ENCODE measurements around the gene NAMPT. TPM values are rescaled to one million over a fixed set of nuclear protein-coding genes. Genes with fewer than 3 reads are reported as not detected.

Gene NAMPT
- total RNA-seq, 2 experiments from 2014 or later: 58.7 to 70.8 TPM

DNA sequence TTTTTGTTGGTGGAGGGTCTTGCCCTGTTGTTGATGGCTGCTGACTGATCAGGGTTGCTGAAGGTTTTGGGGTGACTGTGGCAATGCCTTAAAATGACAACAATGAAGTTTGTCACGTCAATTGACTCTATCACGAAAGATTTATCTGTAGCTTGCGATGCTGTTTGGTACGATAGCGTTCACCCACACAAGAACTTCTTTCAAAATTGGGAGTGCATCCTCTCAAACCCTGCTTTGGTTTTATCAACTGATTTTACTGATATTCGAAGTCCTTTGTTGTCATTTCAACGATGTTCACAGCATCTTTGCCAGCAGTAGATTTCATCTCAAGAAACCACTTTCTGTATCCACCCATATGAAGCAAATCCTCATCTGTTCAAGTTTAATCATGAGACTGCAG is 26.0 kb downstream of the NAMPT start:
- no peaks in the 10 kb centered on the region for H3K9me3 Mint-ChIP-seq
- H3K4me1 Mint-ChIP-seq: peaks cover 53% of the 10 kb centered on the region
- H3K27ac Mint-ChIP-seq: no peak overlapping the region
- H3K4me3 Mint-ChIP-seq: no peak overlapping the region
- ChIA-PET CTCF (no interaction called here), POLR2A (no interaction called here)
- peaks cover 74% of the 10 kb centered on the region for H3K36me3 Mint-ChIP-seq (ENCODE audit: low read depth)
- no peak for DNase-seq
- H3K27me3 Mint-ChIP-seq: no peaks in the 10 kb centered on the region

DNA sequence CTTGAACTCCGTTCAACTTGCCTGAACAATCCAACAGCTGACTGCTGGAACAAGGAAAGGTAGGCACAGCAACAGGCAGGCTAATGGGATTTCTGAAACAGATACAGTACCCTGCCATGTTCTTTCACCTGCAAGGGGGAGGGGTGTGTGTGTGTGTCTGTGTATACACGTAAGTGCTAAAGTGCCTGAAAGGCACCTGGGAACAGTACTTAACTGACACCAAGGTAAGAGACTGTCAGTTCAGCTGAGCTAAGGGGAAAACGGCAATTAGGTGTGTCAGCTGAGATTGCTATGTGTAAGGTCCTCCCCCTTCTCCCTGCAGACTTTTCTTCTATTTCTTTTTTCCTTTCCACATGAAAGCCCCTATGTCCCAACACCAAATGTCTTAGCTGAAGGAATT is 27.0 kb downstream of the NAMPT start:
- Mint-ChIP-seq H3K27ac (no peak overlapping the region), H3K36me3 (ENCODE audit: low read depth) (peaks cover 72% of the 10 kb centered on the region)
- CTCF ChIA-PET: interaction anchor here (0.6 to 1.2 kb wide), 5 partner anchors 13 to 629 kb away, joined by 3 to 4 read pairs (median 3); no protein-coding TSS in a partner anchor

DNA sequence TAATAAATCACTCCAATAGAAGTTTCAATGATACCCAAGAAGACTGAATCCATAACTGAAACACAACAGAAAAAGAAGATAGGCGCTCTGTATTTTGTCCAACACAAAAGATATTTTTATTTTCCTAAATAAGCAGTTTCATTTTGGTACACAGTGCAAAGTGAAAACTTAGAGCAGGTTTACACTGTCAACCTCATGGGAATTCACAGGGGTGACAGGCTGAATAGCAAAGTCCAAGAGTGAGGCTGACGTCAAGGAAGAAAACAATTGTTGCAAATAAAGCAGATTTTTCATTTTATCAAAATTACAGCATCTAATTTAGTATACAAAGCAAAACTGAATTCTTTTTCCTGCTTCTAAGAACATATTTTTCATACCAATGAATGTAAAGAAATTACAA is 28.6 kb downstream of the NAMPT start:
- Mint-ChIP-seq H3K27me3 (no peaks in the 10 kb centered on the region), H3K36me3 (ENCODE audit: low read depth) (peaks cover 70% of the 10 kb centered on the region), H3K4me1 (peaks cover 47% of the 10 kb centered on the region), H3K9me3 (no peaks in the 10 kb centered on the region), H3K4me3 (no peak overlapping the region), H3K27ac (no peak overlapping the region)
- no peak for DNase-seq
- POLR2A ChIA-PET: no interaction called here
- CTCF ChIA-PET: no interaction called here

More for the DNA sequence above, 27.0 kb downstream of the NAMPT start:
- H3K27me3 Mint-ChIP-seq: no peaks in the 10 kb centered on the region
- peaks cover 51% of the 10 kb centered on the region for H3K4me1 Mint-ChIP-seq
- no peak overlapping the region for H3K4me3 Mint-ChIP-seq
- DNase-seq: no peak
- POLR2A ChIA-PET: no interaction called here
- no peaks in the 10 kb centered on the region for H3K9me3 Mint-ChIP-seq

DNA sequence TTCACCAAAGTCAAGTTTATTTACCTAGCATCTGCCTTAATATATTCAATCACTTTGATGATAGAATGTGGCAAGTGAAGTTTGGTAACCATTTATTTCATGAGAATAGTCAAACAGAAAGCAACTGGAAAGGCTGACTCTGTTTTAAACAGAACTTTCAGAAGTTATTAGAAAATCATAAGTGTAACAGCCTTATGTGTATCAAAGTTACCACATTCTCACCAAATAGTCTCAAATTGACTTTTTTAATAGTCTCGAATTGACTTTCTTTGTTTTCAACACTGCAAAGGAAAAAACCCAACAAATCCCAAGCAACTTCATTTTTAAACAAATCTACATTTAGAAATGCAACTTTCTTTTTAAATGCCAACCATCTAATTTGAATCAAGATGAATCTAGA is 29.5 kb downstream of the NAMPT start:
- H3K4me3 Mint-ChIP-seq: no peak overlapping the region
- no peak for DNase-seq
- H3K27ac Mint-ChIP-seq: no peak overlapping the region

DNA sequence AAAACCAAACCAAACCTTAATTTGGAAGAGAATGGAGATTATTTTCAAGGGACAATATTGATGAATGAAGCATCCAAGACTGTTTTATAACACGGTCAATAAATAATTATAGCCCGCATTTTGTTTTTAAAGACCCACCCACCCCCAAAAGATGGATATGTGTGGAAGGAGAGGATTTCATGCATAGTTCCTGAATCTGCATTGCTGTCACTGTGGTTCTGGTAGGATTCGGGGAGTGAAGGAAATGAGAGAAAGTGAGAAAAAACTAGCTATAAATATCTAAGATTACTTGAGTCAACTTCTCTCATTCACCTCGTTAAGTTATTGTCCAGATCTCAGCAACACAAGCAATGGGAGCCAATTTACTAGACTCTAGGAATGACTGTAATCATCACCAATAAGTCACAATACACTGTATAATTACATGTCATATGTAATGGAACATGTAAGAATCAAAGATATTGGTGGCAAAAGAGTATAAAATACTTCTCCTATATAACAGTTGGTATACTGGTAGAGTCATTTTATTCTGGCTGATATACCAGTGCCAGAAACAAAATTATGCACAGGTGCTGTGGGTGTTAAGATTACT is 30.2 kb downstream of the NAMPT start:
- Mint-ChIP-seq H3K4me1 (peaks cover 32% of the 10 kb centered on the region), H3K27me3 (no peaks in the 10 kb centered on the region), H3K9me3 (no peaks in the 10 kb centered on the region), H3K36me3 (ENCODE audit: low read depth) (peaks cover 66% of the 10 kb centered on the region), H3K4me3 (no peak overlapping the region), H3K27ac (no peak overlapping the region)
- ChIA-PET POLR2A (no interaction called here), CTCF (interaction anchor here (1.0 to 1.4 kb wide), 2 partner anchors 17 to 27 kb away, joined by 3 read pairs; no protein-coding TSS in a partner anchor)
- no peak for DNase-seq

More for the DNA sequence above, 29.5 kb downstream of the NAMPT start:
- Mint-ChIP-seq H3K4me1 (peaks cover 38% of the 10 kb centered on the region), H3K9me3 (no peaks in the 10 kb centered on the region), H3K27me3 (no peaks in the 10 kb centered on the region), H3K36me3 (ENCODE audit: low read depth) (peaks cover 69% of the 10 kb centered on the region)
- ChIA-PET POLR2A (no interaction called here), CTCF (interaction anchor here (1.0 to 1.4 kb wide), 2 partner anchors 16 to 27 kb away, joined by 3 read pairs; no protein-coding TSS in a partner anchor)

DNA sequence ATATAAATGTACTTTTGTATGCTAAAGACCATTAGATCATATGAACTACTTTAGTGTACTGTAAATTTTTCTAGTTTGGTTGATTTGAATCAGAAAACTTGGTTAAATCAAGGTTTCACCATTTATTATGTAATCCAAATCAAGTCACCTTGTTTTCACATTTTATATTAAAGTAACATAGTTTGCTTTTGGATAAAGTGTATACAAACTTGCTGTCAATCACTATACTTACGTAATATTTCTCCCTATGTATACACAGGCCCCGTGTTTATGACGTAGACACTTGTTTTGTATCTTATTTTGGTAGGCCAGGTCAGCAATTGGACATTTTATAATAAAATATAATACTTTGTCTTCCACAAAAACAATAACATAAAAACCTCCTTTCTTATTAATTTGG is 32.2 kb downstream of the NAMPT start:
- Mint-ChIP-seq H3K27ac (no peak overlapping the region), H3K36me3 (ENCODE audit: low read depth) (peaks cover 63% of the 10 kb centered on the region), H3K9me3 (peaks cover 5% of the 10 kb centered on the region), H3K4me1 (peaks cover 17% of the 10 kb centered on the region), H3K27me3 (no peaks in the 10 kb centered on the region), H3K4me3 (no peak overlapping the region)
- POLR2A ChIA-PET: no interaction called here
- no peak for DNase-seq
- CTCF ChIA-PET: no interaction called here

DNA sequence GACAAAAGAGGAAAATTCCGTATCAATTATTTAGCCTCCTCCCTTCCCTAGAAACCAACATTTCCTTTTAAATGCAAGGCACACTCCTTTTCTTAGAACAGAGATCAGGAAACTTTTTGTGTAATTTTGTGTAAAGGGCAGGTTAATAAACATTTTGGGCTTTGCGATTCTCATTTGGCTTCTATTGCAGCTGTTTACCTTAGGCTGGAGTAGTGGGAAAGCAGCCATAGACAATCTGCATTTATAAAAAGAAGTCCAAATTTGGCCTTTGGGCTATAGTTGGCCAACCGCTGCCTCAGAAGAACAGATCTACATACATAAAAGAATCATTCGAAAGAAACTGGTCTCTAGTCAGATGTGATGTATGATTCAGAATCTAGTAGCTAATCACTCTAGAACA is 35.3 kb downstream of the NAMPT start:
- H3K27ac Mint-ChIP-seq: no peak overlapping the region
- no peak overlapping the region for H3K4me3 Mint-ChIP-seq
- ChIA-PET CTCF (no interaction called here), POLR2A (no interaction called here)
- no peak for DNase-seq
- H3K4me1 Mint-ChIP-seq: peaks cover 4% of the 10 kb centered on the region
- H3K36me3 Mint-ChIP-seq (ENCODE audit: low read depth): peaks cover 53% of the 10 kb centered on the region
- peaks cover 14% of the 10 kb centered on the region for H3K9me3 Mint-ChIP-seq
- H3K27me3 Mint-ChIP-seq: no peaks in the 10 kb centered on the region

DNA sequence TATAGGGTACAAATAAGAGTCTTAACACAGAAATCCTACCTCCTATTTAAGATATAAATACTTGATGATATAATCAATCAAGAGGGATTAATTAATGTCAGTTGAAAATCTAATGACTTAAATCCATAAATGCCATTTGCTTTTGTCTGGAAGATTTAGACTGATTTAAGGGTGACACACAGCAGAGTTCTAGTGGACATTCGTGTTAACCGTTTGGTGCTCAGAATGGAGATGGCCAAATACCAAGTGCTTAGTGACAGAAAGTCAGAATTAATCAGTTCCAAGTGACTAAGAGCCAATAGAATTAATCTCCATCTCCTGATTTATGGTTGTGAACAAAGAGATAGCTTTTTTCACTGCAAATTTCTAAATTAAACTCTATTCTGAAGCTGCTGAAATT is 36.2 kb downstream of the NAMPT start:
- Mint-ChIP-seq H3K27me3 (peaks cover 2% of the 10 kb centered on the region), H3K36me3 (ENCODE audit: low read depth) (peaks cover 50% of the 10 kb centered on the region), H3K4me3 (no peak overlapping the region), H3K4me1 (no peaks in the 10 kb centered on the region), H3K27ac (no peak overlapping the region), H3K9me3 (peaks cover 17% of the 10 kb centered on the region)
- CTCF ChIA-PET: no interaction called here
- no peak for DNase-seq
- POLR2A ChIA-PET: no interaction called here

DNA sequence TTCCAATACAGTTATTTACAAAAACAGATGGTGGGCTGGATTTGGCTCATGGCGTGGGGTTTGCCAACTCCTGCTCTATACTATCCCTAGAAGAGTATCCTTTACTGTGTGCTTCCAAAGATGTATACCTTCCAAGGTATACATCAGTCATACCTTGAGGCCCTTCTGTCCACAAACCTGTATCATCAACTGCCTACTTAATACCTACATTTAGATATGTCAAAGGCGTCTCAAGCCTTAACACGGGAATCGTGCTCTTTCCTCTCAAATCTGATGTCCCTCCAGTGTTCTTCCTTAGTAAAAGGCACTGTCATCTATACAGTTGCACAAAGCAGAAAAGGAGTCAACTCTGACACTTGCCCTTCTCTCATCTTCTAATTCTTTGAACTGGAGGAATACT is 36.9 kb downstream of the NAMPT start:
- Mint-ChIP-seq H3K36me3 (ENCODE audit: low read depth) (peaks cover 42% of the 10 kb centered on the region), H3K27me3 (peaks cover 2% of the 10 kb centered on the region), H3K4me3 (no peak overlapping the region), H3K4me1 (no peaks in the 10 kb centered on the region), H3K27ac (no peak overlapping the region), H3K9me3 (peaks cover 17% of the 10 kb centered on the region)
- DNase-seq: no peak
- POLR2A ChIA-PET: no interaction called here
- CTCF ChIA-PET: no interaction called here

DNA sequence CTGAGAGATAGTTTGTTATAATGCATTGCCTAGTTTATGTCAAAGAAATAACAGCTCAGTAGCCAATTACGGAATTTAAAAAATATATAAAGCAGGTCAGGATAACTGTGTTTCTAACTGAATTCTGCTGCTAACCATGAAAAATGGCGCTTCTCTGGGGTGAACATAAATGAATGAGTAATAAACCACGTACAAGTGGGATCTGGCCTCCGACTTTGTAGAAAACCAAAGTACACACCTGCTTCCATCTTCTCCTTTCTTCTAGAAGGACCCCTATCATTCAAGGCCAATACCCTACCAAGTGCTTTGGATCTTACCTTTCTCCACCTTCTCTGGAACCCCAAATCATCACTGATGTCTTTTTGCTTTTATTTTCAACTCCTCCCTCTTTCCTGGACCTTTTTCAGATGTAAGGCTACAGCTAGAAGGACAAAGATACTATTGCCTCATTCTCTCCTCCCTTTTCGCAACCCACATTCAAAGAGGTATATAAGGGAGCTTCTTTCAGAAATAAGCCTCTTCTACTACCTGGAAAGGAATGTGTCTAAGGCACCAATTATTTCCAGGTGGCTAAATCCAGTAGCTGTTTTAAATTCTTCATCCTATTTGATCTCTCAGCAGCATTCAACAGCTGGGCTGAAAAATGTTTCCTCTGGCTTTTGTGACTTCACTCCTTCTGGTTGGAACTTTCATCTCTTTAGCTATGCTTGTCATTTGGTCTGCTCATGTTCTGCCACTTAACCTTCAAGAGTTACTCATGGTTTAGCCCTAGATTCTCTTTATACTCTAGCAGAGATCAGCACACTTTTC is 37.7 kb downstream of the NAMPT start:
- ChIA-PET CTCF (no interaction called here), POLR2A (no interaction called here)
- DNase-seq: no peak
- H3K4me3 Mint-ChIP-seq: no peak overlapping the region
- H3K9me3 Mint-ChIP-seq: peaks cover 17% of the 10 kb centered on the region
- H3K36me3 Mint-ChIP-seq (ENCODE audit: low read depth): peaks cover 39% of the 10 kb centered on the region
- no peaks in the 10 kb centered on the region for H3K4me1 Mint-ChIP-seq
- H3K27me3 Mint-ChIP-seq: peaks cover 2% of the 10 kb centered on the region
- no peak overlapping the region for H3K27ac Mint-ChIP-seq

DNA sequence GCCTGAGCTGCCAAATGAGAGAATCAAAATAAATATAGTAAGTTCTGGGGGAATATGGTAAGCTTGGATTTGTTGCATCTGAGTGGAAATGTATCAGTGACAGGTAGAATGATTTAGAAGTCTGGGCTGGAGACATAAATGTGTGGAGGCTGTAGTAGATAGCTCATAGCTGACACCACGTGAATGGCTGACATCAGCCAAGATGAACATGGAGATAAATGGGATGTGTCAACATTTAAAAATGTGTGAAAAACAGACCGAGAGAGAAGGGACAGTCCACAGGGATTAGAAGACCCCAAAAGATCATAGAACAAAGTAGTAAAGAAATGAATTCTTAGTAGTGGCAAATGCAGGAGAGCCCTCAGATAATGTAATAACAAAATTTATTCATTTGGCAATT is 40.9 kb downstream of the NAMPT start:
- ChIA-PET CTCF (interaction anchor here (0.6 kb wide), 1 partner anchor 169 kb away, joined by 3 read pairs; no protein-coding TSS in a partner anchor), POLR2A (no interaction called here)
- H3K36me3 Mint-ChIP-seq (ENCODE audit: low read depth): peaks cover 24% of the 10 kb centered on the region
- DNase-seq: no peak
- H3K27me3 Mint-ChIP-seq: peaks cover 3% of the 10 kb centered on the region
- no peak overlapping the region for H3K27ac Mint-ChIP-seq
- peaks cover 14% of the 10 kb centered on the region for H3K9me3 Mint-ChIP-seq
- no peak overlapping the region for H3K4me3 Mint-ChIP-seq
- no peaks in the 10 kb centered on the region for H3K4me1 Mint-ChIP-seq

DNA sequence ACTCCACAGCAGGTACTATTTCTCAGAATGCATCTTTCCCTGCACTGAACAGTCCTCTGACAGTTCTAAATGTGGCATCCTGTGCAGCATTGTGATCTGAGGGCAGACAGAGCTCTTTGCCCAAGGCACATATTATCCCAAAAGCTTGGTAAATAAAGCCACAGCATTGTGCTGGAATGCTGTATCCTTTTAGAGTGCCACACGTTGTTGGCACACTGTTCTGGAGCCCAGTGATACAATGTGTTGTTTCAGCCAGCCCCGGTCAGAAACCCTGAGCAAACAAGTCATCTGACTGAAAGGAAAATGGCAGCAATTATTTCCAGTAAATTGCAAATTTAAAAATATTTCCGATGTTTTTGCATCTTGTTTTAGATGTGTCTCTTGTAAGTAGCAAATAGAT is 45.4 kb downstream of the NAMPT start:
- H3K4me1 Mint-ChIP-seq: no peaks in the 10 kb centered on the region
- no peak overlapping the region for H3K4me3 Mint-ChIP-seq
- H3K27me3 Mint-ChIP-seq: peaks cover 5% of the 10 kb centered on the region
- no peak for DNase-seq
- ChIA-PET CTCF (no interaction called here), POLR2A (no interaction called here)
- H3K9me3 Mint-ChIP-seq: peaks cover 3% of the 10 kb centered on the region
- no peak overlapping the region for H3K27ac Mint-ChIP-seq
- peaks cover 2% of the 10 kb centered on the region for H3K36me3 Mint-ChIP-seq (ENCODE audit: low read depth)

DNA sequence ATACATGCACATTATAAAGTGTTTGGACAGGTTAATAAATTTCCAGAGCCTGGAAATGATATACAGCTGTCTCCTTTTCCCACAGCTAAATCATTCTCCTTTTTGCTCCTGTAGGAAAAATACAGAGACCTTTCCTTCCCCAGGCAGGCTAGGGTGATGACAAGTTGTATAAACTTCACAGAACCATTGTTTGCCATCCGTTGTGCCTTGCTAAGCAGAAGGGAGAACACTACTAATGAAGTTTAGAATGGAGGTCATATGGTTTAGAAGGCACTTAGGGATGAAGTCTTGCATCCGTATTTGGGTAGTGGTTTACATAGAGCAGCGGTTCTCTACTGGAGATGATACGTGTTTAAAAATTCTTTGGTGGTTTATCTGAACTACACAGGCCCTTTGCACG is 46.0 kb downstream of the NAMPT start:
- ChIA-PET POLR2A (no interaction called here), CTCF (no interaction called here)
- DNase-seq: no peak
- no peak overlapping the region for H3K27ac Mint-ChIP-seq
- no peaks in the 10 kb centered on the region for H3K9me3 Mint-ChIP-seq
- no peak overlapping the region for H3K4me3 Mint-ChIP-seq
- H3K4me1 Mint-ChIP-seq: no peaks in the 10 kb centered on the region
- peaks cover 3% of the 10 kb centered on the region for H3K27me3 Mint-ChIP-seq
- H3K36me3 Mint-ChIP-seq (ENCODE audit: low read depth): no peaks in the 10 kb centered on the region

Data from activated CD4-positive, alpha-beta T cell treated with anti-CD3 and anti-CD28 coated beads, Interleukin-2, amount 10 ng/mL, durations not matched to agents 7 days and 5 days (primary cell).